CD4-positive, alpha-beta T cell treated with Interleukin-17A for 4 hours (primary cell): Measurements from ENCODE around the gene ACP1.

Experiments
- DNase-seq: peaks from one replicate; pipeline ENCODE4 v3.0.0-alpha.2; 2020; ENCODE audit warnings: mixed read lengths

Gene ACP1

GRCh38 chr2:282371-283263 is 17.9 kb downstream of the ACP1 start:
- DNase-seq, result no peak

DNA sequence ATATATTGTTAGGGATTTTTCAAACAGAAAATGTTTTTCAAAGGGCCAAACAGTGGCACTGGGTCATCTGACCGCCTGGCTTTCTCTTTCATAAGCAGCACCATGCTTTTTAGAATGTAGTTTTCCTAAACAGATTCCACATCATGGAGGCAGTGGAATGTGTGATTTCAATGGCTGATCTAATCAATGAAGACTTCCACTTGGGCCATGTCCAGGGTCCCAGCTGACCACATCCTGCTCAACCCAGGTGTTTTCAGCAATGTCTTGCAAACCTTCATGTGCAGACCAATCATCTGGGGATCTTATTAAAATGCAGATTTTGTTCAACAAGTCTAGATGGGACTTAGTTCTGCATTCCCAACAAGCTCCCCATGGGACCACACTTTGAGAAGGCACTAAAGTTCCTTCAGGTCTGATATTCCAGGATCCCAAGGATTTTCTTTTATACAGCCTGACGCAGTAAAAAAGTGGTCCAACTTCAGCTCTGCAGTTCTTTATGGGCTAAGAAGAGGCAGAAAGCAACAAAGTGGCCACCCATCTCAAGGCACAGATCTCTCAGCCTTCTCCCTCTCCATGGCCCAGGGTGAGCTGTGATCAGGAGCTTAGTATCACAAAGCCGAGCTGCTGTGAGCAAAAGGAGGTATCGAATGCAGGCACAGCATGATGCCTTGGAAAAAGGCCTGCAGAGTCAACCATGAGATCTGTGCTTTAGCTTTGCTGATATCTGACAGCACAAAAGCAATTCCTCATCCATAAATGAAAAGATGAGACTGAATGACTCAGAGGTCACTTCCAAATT is 19.4 kb downstream of the ACP1 start:
- no peak for DNase-seq

GRCh38 chr2:284896-285492 is 20.2 kb downstream of the ACP1 start:
- DNase-seq, result no peak

DNA sequence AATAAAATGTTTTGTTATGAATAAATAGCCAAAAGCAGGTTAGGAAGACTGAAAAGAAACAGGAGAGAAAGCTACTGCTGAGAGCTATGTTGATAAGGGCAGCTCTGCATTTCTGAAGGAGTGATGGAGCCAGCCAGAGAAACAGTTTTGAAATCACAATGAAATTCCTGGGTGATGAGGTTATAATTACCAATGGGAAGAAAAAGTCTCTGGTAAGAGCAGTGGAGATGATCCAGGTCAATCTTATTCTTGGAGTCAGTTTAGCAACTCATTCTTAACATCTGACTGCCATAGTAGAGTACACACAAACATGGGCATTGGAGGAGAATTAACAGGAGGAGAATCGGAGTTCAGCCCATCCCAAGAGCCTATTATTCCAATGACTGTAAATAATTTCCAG is 20.8 kb downstream of the ACP1 start:
- DNase-seq, result no peak

DNA sequence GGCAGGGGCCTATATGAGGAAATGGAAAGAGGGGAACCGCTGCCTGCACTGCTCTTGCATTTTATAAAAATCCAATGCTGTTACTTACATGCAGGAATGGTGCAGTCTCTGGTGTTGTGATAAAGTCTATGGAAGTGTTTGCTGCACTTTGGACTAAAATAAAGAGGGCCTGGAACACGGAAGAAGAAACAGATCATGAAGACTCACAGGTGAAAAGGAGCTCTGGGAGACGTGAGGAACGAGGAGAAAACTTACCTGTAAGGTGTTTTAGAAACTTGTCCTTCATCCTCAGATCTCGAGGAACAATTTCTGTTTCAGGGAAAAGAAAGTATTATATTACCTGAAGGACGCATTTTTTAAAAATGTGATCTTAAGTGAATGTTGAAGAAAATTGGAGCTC is 21.3 kb downstream of the ACP1 start:
- DNase-seq, result no peak

- DNase-seq, result no peak
Observed at GRCh38 chr2:286774-287392, 22.1 kb downstream of the ACP1 start.

DNA sequence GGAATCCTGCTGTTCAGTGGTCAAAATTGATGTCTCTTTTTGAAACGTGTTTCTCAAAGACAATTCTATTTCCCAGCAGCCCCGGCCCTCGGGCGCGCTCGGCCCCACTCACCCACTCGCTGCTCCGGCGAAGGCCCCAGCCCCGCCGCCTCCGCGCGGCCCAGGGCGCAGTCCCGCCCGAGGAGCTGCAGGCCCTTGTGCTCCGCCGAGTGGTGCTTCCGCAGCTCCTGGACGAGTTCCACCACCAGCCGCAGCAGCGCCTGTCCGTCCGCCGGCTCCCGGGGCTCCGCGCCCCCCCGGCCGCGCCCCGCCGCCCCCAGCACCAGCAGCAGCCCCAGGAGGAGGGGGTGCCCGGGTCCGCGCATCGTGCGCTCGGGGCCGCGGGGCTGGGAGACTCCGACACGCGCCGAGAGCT is 22.7 kb downstream of the ACP1 start:
- DNase-seq, result no peak

DNA sequence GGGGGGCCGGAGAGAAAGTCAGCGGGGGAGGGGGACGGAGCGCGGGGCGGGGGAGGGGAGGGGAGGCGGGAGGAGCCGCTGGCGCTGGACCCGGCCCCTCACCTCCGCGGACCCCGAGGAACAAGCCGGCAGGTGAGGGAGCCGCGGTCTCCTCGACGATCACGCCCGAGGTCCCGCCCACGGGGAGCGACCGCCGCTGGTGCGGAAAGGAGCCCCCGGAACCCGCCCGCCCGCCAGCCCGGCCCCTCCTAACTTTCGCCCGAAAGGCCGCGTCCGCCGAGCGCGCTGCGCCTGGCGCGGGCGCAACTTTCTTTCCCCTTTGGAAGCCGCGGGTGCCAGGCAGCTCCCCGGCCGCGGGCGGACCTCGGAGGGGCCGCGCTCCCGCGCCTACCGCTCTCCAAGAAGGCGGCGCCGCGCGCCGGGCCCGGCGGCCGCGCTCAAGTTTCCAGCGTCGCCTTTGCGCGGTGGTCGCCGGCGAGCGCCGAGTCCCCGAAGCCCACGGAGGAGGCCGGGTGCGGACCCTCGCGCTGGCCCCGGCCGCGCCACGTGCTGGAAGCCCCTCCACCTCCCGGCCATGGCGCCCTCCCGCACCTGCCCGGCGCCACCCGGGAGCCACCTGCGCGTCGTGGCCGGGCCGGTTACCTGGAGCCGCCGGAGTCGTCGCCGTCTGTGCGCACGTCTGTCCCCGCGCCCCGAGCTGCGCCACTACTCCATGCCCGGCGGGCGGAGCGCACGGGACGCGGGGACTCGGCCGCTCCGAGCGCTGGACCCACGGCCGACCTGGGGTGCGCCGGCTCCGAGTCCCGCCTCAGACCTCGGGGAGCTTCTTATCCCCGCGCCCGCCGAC is 23.4 kb downstream of the ACP1 start, which contains the start of gene ALKAL2:
TSS of gene ALKAL2 (minus strand) at position 181 of the 847 bp plus-strand sequence. CDS start 256 bp downstream, outside the sequence.
- peak; percentile 11 for DNase-seq

GRCh38 chr2:288758-289361 is 24.1 kb downstream of the ACP1 start:
- DNase-seq, result no peak

DNA sequence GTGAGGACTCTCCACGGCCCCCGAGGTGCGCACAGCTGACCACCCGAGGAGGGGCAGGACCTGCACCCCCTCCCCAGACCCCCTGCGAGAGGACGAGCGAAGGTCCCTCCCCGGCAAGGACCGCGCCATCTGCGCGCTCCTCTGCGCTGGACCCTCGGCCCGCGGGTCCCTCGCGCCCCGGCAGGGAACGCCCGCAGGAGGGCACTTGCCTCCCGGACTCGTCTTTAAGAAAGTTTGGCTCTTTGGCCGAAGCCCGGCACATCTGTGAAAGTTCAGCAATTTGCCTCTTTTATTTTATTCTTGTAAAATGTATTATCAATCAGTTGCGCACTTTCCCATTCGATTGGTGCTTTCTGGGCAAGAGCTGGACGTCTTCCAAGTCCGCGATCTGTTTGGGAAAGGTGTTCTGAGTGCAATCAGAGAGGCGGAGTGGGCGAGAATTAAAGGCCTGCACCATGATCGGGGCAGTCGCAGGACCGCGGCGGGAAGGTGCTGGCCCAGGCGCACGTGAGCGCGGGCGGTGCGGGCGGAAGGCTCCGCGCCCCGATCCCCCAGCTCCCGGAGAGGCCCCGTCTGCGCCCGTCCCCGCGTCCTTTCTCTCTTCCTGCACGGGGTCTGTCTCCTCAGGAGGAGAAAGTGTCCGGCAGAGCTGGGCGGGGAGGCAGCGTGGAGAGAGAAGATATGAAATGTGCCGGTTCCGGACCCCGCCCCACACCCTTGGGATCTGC is 24.8 kb downstream of the ACP1 start:
- no peak for DNase-seq

DNA sequence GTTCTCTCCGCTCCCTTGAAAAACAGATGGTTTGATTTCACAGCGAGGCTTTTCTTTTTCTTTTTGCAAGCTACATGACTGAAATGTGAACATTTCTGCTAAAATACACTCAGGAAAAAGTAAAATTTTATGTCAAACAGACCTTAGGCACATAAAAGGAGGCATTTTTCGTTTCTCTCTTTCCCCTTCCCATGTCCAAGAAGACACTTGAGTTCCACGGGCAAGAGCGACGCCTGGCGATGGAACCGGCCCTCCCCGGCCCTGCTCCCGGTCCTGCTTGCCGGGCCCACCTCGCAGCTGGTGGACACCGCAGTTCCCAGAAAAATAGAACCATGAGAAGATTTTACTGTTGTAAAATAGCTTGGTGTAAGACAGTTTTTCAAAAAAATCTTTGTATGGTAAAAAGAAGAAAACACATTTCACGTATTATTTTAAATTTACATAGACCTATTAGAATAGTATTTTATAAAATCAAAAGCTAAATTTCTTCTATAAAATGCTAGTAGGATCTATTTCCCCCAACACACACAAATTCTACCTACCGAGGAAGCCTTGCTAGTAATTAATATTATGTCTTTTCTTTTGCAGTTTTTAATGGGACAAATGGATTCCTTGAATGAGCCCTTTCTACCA is 25.5 kb downstream of the ACP1 start:
- DNase-seq, result peak; percentile 71

GRCh38 chr2:295090-295489 is 30.3 kb downstream of the ACP1 start:
- no peak for DNase-seq

DNA sequence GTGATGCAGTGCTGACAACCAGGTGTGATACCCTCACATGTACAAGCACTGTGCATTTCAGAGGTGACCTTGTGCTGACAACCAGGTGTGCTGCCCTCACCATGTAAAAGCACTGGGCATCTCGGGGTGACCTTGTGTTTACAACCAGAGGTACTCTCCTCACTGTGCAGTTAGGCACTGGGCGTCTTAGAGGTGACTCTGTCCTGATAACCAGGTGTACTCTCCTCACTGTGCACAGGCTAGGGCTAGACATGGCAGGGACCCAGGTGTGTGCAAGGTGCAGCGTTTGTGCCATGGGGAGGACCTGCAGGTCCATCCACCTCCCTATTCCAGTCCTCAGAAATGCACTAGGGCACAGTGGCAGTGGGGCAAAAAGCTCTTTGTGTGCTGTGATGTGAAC is 31.6 kb downstream of the ACP1 start:
- no peak for DNase-seq

GRCh38 chr2:305366-305765 is 40.6 kb downstream of the ACP1 start:
- no peak for DNase-seq

- DNase-seq, result no peak
Observed at GRCh38 chr2:309148-309953, 44.6 kb downstream of the ACP1 start.

GRCh38 chr2:309954-310510 is 45.3 kb downstream of the ACP1 start:
- no peak for DNase-seq

DNA sequence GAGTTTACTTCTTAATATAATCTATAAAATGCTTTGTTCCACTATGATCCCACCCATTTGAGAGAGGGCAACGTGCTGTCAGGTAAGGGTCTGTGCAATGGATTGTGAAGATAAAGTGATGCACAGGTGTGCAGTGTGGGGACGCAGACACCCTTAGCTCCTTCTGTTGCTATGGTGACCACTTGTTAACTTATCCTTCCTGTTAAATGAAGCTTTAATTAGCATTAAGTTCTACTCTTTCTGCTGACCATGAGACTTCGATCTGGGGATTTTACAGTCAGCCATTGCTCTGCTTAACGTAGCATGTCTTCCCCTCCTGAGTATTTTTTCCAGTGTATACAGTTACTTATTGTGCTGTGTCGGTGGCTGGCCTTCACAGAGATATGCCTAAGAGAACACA is 46.2 kb downstream of the ACP1 start:
- DNase-seq, result no peak

GRCh38 chr2:313991-314390 is 49.2 kb downstream of the ACP1 start:
- DNase-seq, result no peak
